SH-SY5Y (cell line): ENCODE results near the gene ZBTB16.

ENCODE experiments used
- GATA2 ChIP-seq: IDR thresholded peaks from 2 replicates; pipeline ENCODE4 v1.6.1; 2011; ENCODE audit warnings: mild to moderate bottlenecking, low read depth, low read length
- GATA3 ChIP-seq: IDR thresholded peaks from 2 replicates; pipeline ENCODE4 v1.6.1; 2011; ENCODE audit warnings: low read depth, mild to moderate bottlenecking, low read length, moderate library complexity

DNA sequence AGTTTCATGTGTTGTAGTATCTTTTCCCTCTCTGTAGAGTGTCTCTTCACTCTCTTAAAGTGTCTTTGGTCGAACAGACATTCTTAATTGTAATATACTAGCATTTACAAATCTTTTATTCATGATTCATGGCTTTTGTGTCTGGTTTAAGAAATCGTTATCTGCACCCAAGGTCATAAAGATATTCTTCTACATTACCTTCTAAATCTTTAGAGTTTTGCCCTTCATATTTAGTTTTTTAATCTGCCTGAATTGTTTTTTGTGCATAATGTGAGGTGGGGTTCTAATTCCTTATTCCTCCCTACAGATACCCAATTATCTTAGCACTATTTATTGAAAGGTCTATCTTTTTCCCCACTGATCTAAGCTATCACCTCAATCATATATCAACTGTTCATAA is 227.6 kb downstream of the ZBTB16 start:
- TF ChIP-seq GATA3, result no peak
- no peak for TF ChIP-seq GATA2
